Endodermal cell (in vitro differentiated cells): ENCODE results near the gene ENDOU. TPM values are rescaled to one million over a fixed set of nuclear protein-coding genes. Genes with fewer than 3 reads are reported as not detected.
A peak's percentile ranks its signal among the peaks of the same experiment; 100 is the strongest.

Experiments
- DNase-seq: peaks from one replicate; pipeline ENCODE4 v3.0.0-alpha.2; 2017
- H3K27ac ChIP-seq: 2 replicates; pipeline ENCODE4 v1.5.1; 2013; ENCODE audit warnings: mild to moderate bottlenecking, low read depth, low read length, moderate library complexity
- H3K27me3 ChIP-seq: 2 replicates; pipeline ENCODE4 v1.6.1; 2013; ENCODE audit warnings: mild to moderate bottlenecking, low read length, moderate library complexity; ENCODE audit not compliant: insufficient read depth, control insufficient read depth, poor library complexity, severe bottlenecking
- H3K36me3 ChIP-seq: 2 replicates; pipeline ENCODE4 v1.7.0; 2013; ENCODE audit warnings: mild to moderate bottlenecking, low read length, moderate library complexity; ENCODE audit not compliant: control insufficient read depth, insufficient read depth
- H3K4me1 ChIP-seq: one replicate; pipeline ENCODE4 v1.7.0; 2013; ENCODE audit warnings: low read length; ENCODE audit not compliant: control insufficient read depth, insufficient read depth
- H3K4me3 ChIP-seq: 2 replicates; pipeline ENCODE4 v1.5.1; 2013; ENCODE audit warnings: mild to moderate bottlenecking, low read length, moderate library complexity
- H3K9ac ChIP-seq: 2 replicates; pipeline ENCODE4 v1.6.1; 2013; ENCODE audit warnings: mild to moderate bottlenecking, low read length, moderate library complexity; ENCODE audit not compliant: poor library complexity, severe bottlenecking; ENCODE audit errors: extremely low read depth
- H3K9me3 ChIP-seq: 2 replicates; pipeline ENCODE4 v1.6.1; 2013; ENCODE audit warnings: mild to moderate bottlenecking, low read length, moderate library complexity; ENCODE audit not compliant: control insufficient read depth
- H3K27ac Mint-ChIP-seq: 2 replicates; pipeline ENCODE4 v1.8.0; 2020; ENCODE audit warnings: mixed read lengths
- H3K27me3 Mint-ChIP-seq: 2 replicates; pipeline ENCODE4 v1.8.0; 2021; ENCODE audit warnings: mild to moderate bottlenecking, mixed read lengths; ENCODE audit not compliant: insufficient read depth
- H3K36me3 Mint-ChIP-seq: 2 replicates; pipeline ENCODE4 v1.8.0; 2020; ENCODE audit warnings: low read depth, mixed read lengths
- H3K4me1 Mint-ChIP-seq: 2 replicates; pipeline ENCODE4 v1.8.0; 2020; ENCODE audit warnings: mixed read lengths
- H3K4me3 Mint-ChIP-seq: 2 replicates; pipeline ENCODE4 v1.8.0; 2020; ENCODE audit warnings: mild to moderate bottlenecking, moderate library complexity, mixed read lengths
- H3K9me3 Mint-ChIP-seq: 2 replicates; pipeline ENCODE4 v1.8.0; 2020; ENCODE audit warnings: mild to moderate bottlenecking, mixed read lengths
- WGBS, 2 experiments: methylation state at CpG; one replicate each; pipeline versions ENCODE4 v1.1.5 to v1.1.7; 2013; ENCODE audit warnings: missing lambda C conversion rate in 2 of 2, mixed read lengths in 1 of 2; ENCODE audit not compliant: insufficient coverage in 1 of 2, insufficient read length in 1 of 2; 5-methylcytosine and 5-hydroxymethylcytosine counted together
- total RNA-seq, 2 donors: library from RNA; stranded (reverse); fragmentation: NEBNext Ultra II Directional in 1 of 2; extraction: Animal tissue kit (Norgen Biotek cat#: 25700) in 1 of 2; gene quantifications; 2 replicates in 1 of 2; 3 replicates in 1 of 2; pipeline ENCODE4 v1.2.1, GENCODE V29; 2021
- TF ChIP-seq, protein P1 (sequence below): fragments of 200-600 bp; sonication (generic); conservative IDR thresholded peaks from 2 replicates; pipeline ENCODE4 v1.5.0; 2021; ENCODE audit warnings: antibody characterized with exemption, mild to moderate bottlenecking

Gene ENDOU
- total RNA-seq, 2 donors from 2014 or later: not detected

DNA sequence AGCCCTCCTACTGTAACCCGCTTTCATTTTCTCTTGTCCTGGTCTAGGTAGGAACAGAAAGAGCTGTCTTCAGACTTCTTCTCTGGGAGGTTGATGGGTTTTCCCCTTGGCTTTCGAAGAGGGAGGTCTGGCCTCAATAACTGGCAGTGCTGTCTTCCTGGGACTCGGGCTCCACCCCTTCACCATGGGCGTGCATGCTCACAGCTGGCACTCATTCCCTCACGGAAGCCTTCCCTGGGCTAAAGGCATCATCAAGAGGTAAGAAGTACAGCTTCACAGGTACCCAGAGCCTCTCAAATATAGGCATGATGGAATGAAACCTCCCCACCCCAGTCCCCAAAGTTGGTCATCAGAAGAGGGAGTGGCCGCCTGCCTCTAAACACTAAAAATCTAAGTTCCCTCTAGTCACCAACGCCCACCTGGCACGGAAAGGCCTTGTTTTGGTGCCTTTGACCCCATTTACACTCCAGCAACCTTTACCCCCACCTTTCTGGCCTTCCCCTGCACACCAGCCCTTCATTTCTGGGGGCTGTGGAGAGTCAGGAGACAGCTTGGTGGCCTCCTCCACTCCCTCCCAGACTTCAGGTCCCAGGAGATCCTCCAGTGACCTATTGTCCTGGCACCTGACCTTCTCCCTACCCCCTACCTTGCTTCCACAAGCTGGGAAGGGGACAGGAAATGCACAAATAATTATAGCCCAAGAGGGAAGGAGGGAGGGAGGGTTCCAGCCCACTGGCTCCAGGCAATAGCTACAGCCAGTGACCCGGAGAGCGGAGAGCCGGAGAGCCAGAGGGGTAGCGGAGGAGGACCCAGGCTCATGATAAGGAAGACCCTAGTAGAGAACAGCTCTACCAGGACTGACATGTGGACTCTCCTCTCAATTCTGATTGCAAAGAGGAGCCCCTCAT is 30.6 kb upstream of the ENDOU start:
- Histone ChIP-seq H3K27ac (no peak overlapping the region), H3K9me3 (no peaks in the 10 kb centered on the region), H3K4me1 (peaks cover 8% of the 10 kb centered on the region), H3K36me3 (no peaks in the 10 kb centered on the region), H3K4me3 (no peak overlapping the region), H3K9ac (no peak overlapping the region), H3K27me3 (no peaks in the 10 kb centered on the region)
- no peaks in the 10 kb centered on the region for H3K27me3 Mint-ChIP-seq
- H3K4me1 Mint-ChIP-seq: peaks cover 52% of the 10 kb centered on the region
- H3K36me3 Mint-ChIP-seq: peaks cover 4% of the 10 kb centered on the region
- no peak for DNase-seq
- TF ChIP-seq, protein P1, sequence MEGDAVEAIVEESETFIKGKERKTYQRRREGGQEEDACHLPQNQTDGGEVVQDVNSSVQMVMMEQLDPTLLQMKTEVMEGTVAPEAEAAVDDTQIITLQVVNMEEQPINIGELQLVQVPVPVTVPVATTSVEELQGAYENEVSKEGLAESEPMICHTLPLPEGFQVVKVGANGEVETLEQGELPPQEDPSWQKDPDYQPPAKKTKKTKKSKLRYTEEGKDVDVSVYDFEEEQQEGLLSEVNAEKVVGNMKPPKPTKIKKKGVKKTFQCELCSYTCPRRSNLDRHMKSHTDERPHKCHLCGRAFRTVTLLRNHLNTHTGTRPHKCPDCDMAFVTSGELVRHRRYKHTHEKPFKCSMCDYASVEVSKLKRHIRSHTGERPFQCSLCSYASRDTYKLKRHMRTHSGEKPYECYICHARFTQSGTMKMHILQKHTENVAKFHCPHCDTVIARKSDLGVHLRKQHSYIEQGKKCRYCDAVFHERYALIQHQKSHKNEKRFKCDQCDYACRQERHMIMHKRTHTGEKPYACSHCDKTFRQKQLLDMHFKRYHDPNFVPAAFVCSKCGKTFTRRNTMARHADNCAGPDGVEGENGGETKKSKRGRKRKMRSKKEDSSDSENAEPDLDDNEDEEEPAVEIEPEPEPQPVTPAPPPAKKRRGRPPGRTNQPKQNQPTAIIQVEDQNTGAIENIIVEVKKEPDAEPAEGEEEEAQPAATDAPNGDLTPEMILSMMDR: no peak
- H3K4me3 Mint-ChIP-seq: no peak overlapping the region
- WGBS, 2 experiments: 94 to 95% methylated on average over 11 to 12 of the region's 12 CpGs
- peak overlapping the region; percentile 58 for H3K27ac Mint-ChIP-seq
- no peaks in the 10 kb centered on the region for H3K9me3 Mint-ChIP-seq

GRCh38 chr12:47754881-47755280 is 29.6 kb upstream of the ENDOU start:
- Mint-ChIP-seq H3K4me1 (peaks cover 52% of the 10 kb centered on the region), H3K27ac (no peak overlapping the region)
- 89 to 98% methylated on average over 2 to 3 of the region's 3 CpGs for WGBS, 2 experiments

DNA sequence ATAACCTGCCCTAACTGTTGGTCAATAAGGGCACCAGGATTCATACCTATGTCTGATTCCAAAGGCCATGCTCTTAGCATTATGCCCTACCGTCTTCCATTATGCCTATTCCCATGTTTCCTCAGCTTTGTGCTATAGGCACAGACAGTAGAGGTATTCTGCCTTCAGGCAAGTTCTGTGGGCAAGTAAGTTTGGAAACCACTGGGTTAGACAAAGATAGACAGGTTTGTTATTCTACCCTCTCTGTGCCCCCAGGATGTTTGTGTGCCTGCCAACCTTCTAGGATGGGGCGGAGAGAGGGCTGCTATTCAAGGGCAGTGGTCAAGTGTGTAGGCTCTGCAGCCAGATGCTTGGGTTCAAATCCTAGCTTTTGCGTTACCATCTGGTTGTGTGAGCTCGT is 28.8 kb upstream of the ENDOU start:
- Mint-ChIP-seq H3K27me3 (no peaks in the 10 kb centered on the region), H3K4me3 (no peak overlapping the region), H3K27ac (no peak overlapping the region), H3K36me3 (peaks cover 9% of the 10 kb centered on the region), H3K4me1 (peaks cover 52% of the 10 kb centered on the region), H3K9me3 (no peaks in the 10 kb centered on the region)
- H3K4me1 ChIP-seq: peaks cover 8% of the 10 kb centered on the region
- no peak overlapping the region for H3K9ac ChIP-seq
- no peak for DNase-seq
- no peaks in the 10 kb centered on the region for H3K9me3 ChIP-seq
- no peak overlapping the region for H3K27ac ChIP-seq
- 94 to 100% methylated on average over 1 to 4 of the region's 4 CpGs for WGBS, 2 experiments
- no peaks in the 10 kb centered on the region for H3K36me3 ChIP-seq
- no peak overlapping the region for H3K4me3 ChIP-seq
- TF ChIP-seq, protein P1: no peak
- no peaks in the 10 kb centered on the region for H3K27me3 ChIP-seq

More at GRCh38 chr12:47754881-47755280, 29.6 kb upstream of the ENDOU start:
- Histone ChIP-seq H3K36me3 (no peaks in the 10 kb centered on the region), H3K4me1 (peaks cover 8% of the 10 kb centered on the region), H3K27me3 (no peaks in the 10 kb centered on the region), H3K9ac (no peak overlapping the region), H3K27ac (no peak overlapping the region), H3K9me3 (no peaks in the 10 kb centered on the region), H3K4me3 (no peak overlapping the region)
- TF ChIP-seq, protein P1: no peak
- peaks cover 6% of the 10 kb centered on the region for H3K36me3 Mint-ChIP-seq
- peak; percentile 68 for DNase-seq
- no peak overlapping the region for H3K4me3 Mint-ChIP-seq
- no peaks in the 10 kb centered on the region for H3K27me3 Mint-ChIP-seq
- no peaks in the 10 kb centered on the region for H3K9me3 Mint-ChIP-seq
